Calu3 (cell line): ENCODE measurements around the gene ZNF263. TPM values are rescaled to one million over a fixed set of nuclear protein-coding genes. Genes with fewer than 3 reads are reported as not detected.

Experiments used
- BruUV-seq: library from RNA; stranded (reverse); fragments of 400-500 nt; replicated peaks from 2 replicates; lab custom pipeline; 2021; lab: Mats Ljungman, UMichigan
- CTCF ChIA-PET: fragments of 300-600 bp; sonication (Branson Sonifier 250); formaldehyde crosslinking; loops from one replicate; lab custom pipeline; 2022; ENCODE audit warnings: antibody characterized with exemption; lab: Charles Lee
- DNase-seq: peaks from one replicate; pipeline ENCODE4 v3.0.0; 2022
- H3K27ac Mint-ChIP-seq: one replicate; pipeline ENCODE4 v1.8.0; 2022; ENCODE audit warnings: mixed read lengths; ENCODE audit not compliant: unreplicated experiment
- H3K27me3 Mint-ChIP-seq: one replicate; pipeline ENCODE4 v1.8.0; 2022; ENCODE audit warnings: mixed read lengths; ENCODE audit not compliant: unreplicated experiment
- H3K36me3 Mint-ChIP-seq: one replicate; pipeline ENCODE4 v1.8.0; 2022; ENCODE audit warnings: mild to moderate bottlenecking, moderate library complexity, mixed read lengths; ENCODE audit not compliant: insufficient read depth, unreplicated experiment
- H3K4me1 Mint-ChIP-seq: one replicate; pipeline ENCODE4 v1.8.0; 2022; ENCODE audit warnings: mild to moderate bottlenecking, low read depth, mixed read lengths; ENCODE audit not compliant: unreplicated experiment
- H3K4me3 Mint-ChIP-seq: one replicate; pipeline ENCODE4 v1.8.0; 2022; ENCODE audit warnings: mild to moderate bottlenecking, low read depth, moderate library complexity, mixed read lengths; ENCODE audit not compliant: unreplicated experiment
- H3K9me3 Mint-ChIP-seq: one replicate; pipeline ENCODE4 v1.8.0; 2022; ENCODE audit warnings: low read depth, mixed read lengths; ENCODE audit not compliant: unreplicated experiment
- CTCF ChIP-seq: fragments of 200-600 bp; IDR thresholded peaks from one replicate; pipeline ENCODE4 v1.8.0; 2022; ENCODE audit warnings: antibody characterized with exemption; ENCODE audit not compliant: unreplicated experiment
- intact Hi-C: fragments of 100-400 bp; cut with micrococcal nuclease; formaldehyde crosslinking; loops from one replicate; pipeline ENCODE4 v1.10.0; 2022; ENCODE audit not compliant: unreplicated experiment
- total RNA-seq: library from RNA; stranded (reverse); gene quantifications from 2 replicates; pipeline ENCODE4 v1.2.3, GENCODE V29; 2022

ZNF263 gene
- total RNA-seq, 1 experiment from 2014 or later: 46.9 TPM

GRCh38 chr16:3246002-3246401 lies 37.3 kb upstream of the ZNF263 start:
- no peak overlapping the region for H3K27ac Mint-ChIP-seq
- peaks cover 33% of the 10 kb centered on the region for H3K27me3 Mint-ChIP-seq
- CTCF ChIA-PET: no interaction called here
- BruUV-seq: no TSS peak
- no peak for DNase-seq
- no peaks in the 10 kb centered on the region for H3K36me3 Mint-ChIP-seq
- intact Hi-C loops: no loop called here
- H3K9me3 Mint-ChIP-seq: no peaks in the 10 kb centered on the region
- peaks cover 8% of the 10 kb centered on the region for H3K4me1 Mint-ChIP-seq
- TF ChIP-seq CTCF: no peak
- H3K4me3 Mint-ChIP-seq: no peak overlapping the region

GRCh38 chr16:3246876-3247275 lies 36.4 kb upstream of the ZNF263 start:
- CTCF ChIA-PET: no interaction called here

GRCh38 chr16:3248596-3248995 lies 34.7 kb upstream of the ZNF263 start:
- no peak for TF ChIP-seq CTCF
- no peak overlapping the region for H3K27ac Mint-ChIP-seq
- no peak overlapping the region for H3K4me3 Mint-ChIP-seq
- intact Hi-C loops: no loop called here
- CTCF ChIA-PET: no interaction called here
- H3K4me1 Mint-ChIP-seq: peaks cover 8% of the 10 kb centered on the region
- H3K36me3 Mint-ChIP-seq: no peaks in the 10 kb centered on the region
- no peak for DNase-seq
- H3K9me3 Mint-ChIP-seq: no peaks in the 10 kb centered on the region
- H3K27me3 Mint-ChIP-seq: peaks cover 32% of the 10 kb centered on the region
- BruUV-seq: no TSS peak

More at GRCh38 chr16:3246876-3247275, 36.4 kb upstream of the ZNF263 start:
- H3K36me3 Mint-ChIP-seq: no peaks in the 10 kb centered on the region
- DNase-seq: no peak
- intact Hi-C loops: no loop called here
- BruUV-seq: no TSS peak
- H3K27ac Mint-ChIP-seq: no peak overlapping the region
- no peaks in the 10 kb centered on the region for H3K9me3 Mint-ChIP-seq
- no peak overlapping the region for H3K4me3 Mint-ChIP-seq
- TF ChIP-seq CTCF: no peak
- H3K4me1 Mint-ChIP-seq: peaks cover 8% of the 10 kb centered on the region
- peaks cover 33% of the 10 kb centered on the region for H3K27me3 Mint-ChIP-seq

- no peak for TF ChIP-seq CTCF
- Mint-ChIP-seq H3K36me3 (no peaks in the 10 kb centered on the region), H3K4me3 (no peak overlapping the region), H3K27ac (no peak overlapping the region), H3K9me3 (no peaks in the 10 kb centered on the region), H3K4me1 (peaks cover 4% of the 10 kb centered on the region), H3K27me3 (peaks cover 28% of the 10 kb centered on the region)
- BruUV-seq: no TSS peak
- intact Hi-C loops: no loop called here
- no peak for DNase-seq
- CTCF ChIA-PET: no interaction called here
Observed at GRCh38 chr16:3249020-3249419, 34.3 kb upstream of the ZNF263 start.
